A549 (cell line): ENCODE results near the gene PELI2. TPM values are rescaled to one million over a fixed set of nuclear protein-coding genes. Genes with fewer than 3 reads are reported as not detected.

Experiments
- ATAC-seq, 2 experiments: fragments of 200-7000 bp in 1 of 2; fragments of >200 bp in 1 of 2; cut with Nextera tagmentation in 1 of 2; cut with Tn5 transposase in 1 of 2; 3 replicates each; pipeline versions ENCODE4 v1.8.0 to v1.9.1; 2018 to 2020; ENCODE audit warnings: mild to moderate bottlenecking in 1 of 2, moderate library complexity in 1 of 2
- CTCF ChIA-PET: fragments of 300-600 bp; sonication (Branson Sonifier 250); formaldehyde crosslinking; extraction: SDS; loops from one replicate; lab custom pipeline; 2021; ENCODE audit warnings: antibody characterized with exemption, inconsistent platforms; lab: Yijun Ruan, JAX
- POLR2A ChIA-PET: fragments of 350-600 bp; formaldehyde crosslinking; extraction: SDS; loops from one replicate; lab custom pipeline; 2021; ENCODE audit warnings: antibody characterized with exemption, inconsistent platforms; lab: Yijun Ruan, JAX
- DNase-seq, 2 experiments: peaks; one replicate each; pipeline versions ENCODE4 v3.0.0 to v3.0.0-alpha.2; 2011 to 2016; ENCODE audit warnings: low read depth in 1 of 2, low spot score in 1 of 2
- FAIRE-seq: peaks from 2 replicates; lab custom pipeline; 2011; peaks lifted over from hg19 to GRCh38; lab: Jason Lieb, UNC
- H3K27ac ChIP-seq, 2 experiments: fragments of >200 bp; sonication (Bioruptor Twin); formaldehyde crosslinking; 3 replicates each; pipeline ENCODE4 v1.5.1; 2016 to 2017
- H3K4me1 ChIP-seq: fragments of >200 bp; sonication (Bioruptor Twin); formaldehyde crosslinking; 3 replicates; pipeline ENCODE4 v1.6.1; 2016
- H3K4me2 ChIP-seq: fragments of >200 bp; sonication (Bioruptor Twin); formaldehyde crosslinking; 3 replicates; pipeline ENCODE4 v1.6.1; 2016
- H3K4me3 ChIP-seq: fragments of >200 bp; sonication (Bioruptor Twin); formaldehyde crosslinking; 3 replicates; pipeline ENCODE4 v1.5.1; 2016
- H3K9me3 ChIP-seq: fragments of >200 bp; sonication (Bioruptor Twin); formaldehyde crosslinking; 3 replicates; pipeline ENCODE4 v1.6.1; 2016
- BCL3 ChIP-seq: fragments of >200 bp; sonication (Bioruptor Twin); formaldehyde crosslinking; IDR thresholded peaks from 3 replicates; pipeline ENCODE4 v1.6.1; 2016
- BHLHE40 ChIP-seq: IDR thresholded peaks from 2 replicates; pipeline ENCODE4 v1.6.1; 2012; ENCODE audit warnings: low read depth, low read length, inconsistent platforms
- CEBPB ChIP-seq, 2 experiments: fragments of >200 bp in 1 of 2; sonication (Bioruptor Twin) in 1 of 2; formaldehyde crosslinking in 1 of 2; IDR thresholded peaks; 2 replicates each; pipeline ENCODE4 v1.6.1; 2012 to 2016
- FOSB ChIP-seq: fragments of 250-450 bp; sonication (Bioruptor Pico); IDR thresholded peaks from 2 replicates; pipeline ENCODE4 v1.5.0; 2020; ENCODE audit warnings: mild to moderate bottlenecking, moderate library complexity
- FOXS1 ChIP-seq: fragments of 250-450 bp; sonication (Bioruptor Pico); IDR thresholded peaks from 2 replicates; pipeline ENCODE4 v1.5.0; 2020; ENCODE audit warnings: mild to moderate bottlenecking, moderate library complexity
- HDAC2 ChIP-seq: fragments of 200-600 bp; sonication (generic); IDR thresholded peaks from 2 replicates; pipeline ENCODE4 v1.6.1; 2016
- HMGXB4 ChIP-seq: fragments of 250-450 bp; sonication (Bioruptor Pico); IDR thresholded peaks from 2 replicates; pipeline ENCODE4 v1.5.0; 2021; ENCODE audit warnings: mild to moderate bottlenecking, moderate library complexity, borderline replicate concordance
- HOXB13 ChIP-seq: fragments of 250-450 bp; sonication (Bioruptor Pico); IDR thresholded peaks from 2 replicates; pipeline ENCODE4 v1.5.0; 2020; ENCODE audit warnings: low read depth, mild to moderate bottlenecking, moderate library complexity
- HOXB5 ChIP-seq: fragments of 250-450 bp; sonication (Bioruptor Pico); IDR thresholded peaks from 2 replicates; pipeline ENCODE4 v1.5.0; 2020; ENCODE audit warnings: mild to moderate bottlenecking, moderate library complexity
- KDM1A ChIP-seq: fragments of 200-600 bp; sonication (generic); IDR thresholded peaks from 2 replicates; pipeline ENCODE4 v1.6.1; 2016; ENCODE audit warnings: low read depth, mild to moderate bottlenecking
- KDM5A ChIP-seq: fragments of 200-600 bp; sonication (generic); IDR thresholded peaks from 2 replicates; pipeline ENCODE4 v1.6.1; 2016; ENCODE audit warnings: antibody characterized with exemption, mild to moderate bottlenecking
- MAZ ChIP-seq: fragments of 150-350 bp; IDR thresholded peaks from 2 replicates; pipeline ENCODE4 v1.6.1; 2014; ENCODE audit warnings: antibody characterized with exemption, low read depth, low read length, borderline replicate concordance
- MYC ChIP-seq: IDR thresholded peaks from 2 replicates; pipeline ENCODE4 v1.6.1; 2012; ENCODE audit warnings: mild to moderate bottlenecking, inconsistent platforms, low read length, improper control_type of control experiment, borderline replicate concordance
- NFE2L2 ChIP-seq: fragments of 150-350 bp; conservative IDR thresholded peaks from 2 replicates; pipeline ENCODE4 v1.6.1; 2014; ENCODE audit warnings: low read length
- NR3C1 ChIP-seq: fragments of >200 bp; sonication (Bioruptor Twin); formaldehyde crosslinking; IDR thresholded peaks from 3 replicates; pipeline ENCODE4 v1.6.1; 2017
- PHF8 ChIP-seq: fragments of 200-600 bp; sonication (generic); IDR thresholded peaks from 2 replicates; pipeline ENCODE4 v1.6.1; 2016; ENCODE audit warnings: low read depth, mild to moderate bottlenecking, antibody characterized with exemption, moderate library complexity, borderline replicate concordance
- POLR2A ChIP-seq: IDR thresholded peaks from 2 replicates; pipeline ENCODE4 v1.6.1; 2012; ENCODE audit warnings: mild to moderate bottlenecking, low read length
- POLR2AphosphoS2 ChIP-seq: conservative IDR thresholded peaks from 2 replicates; pipeline ENCODE4 v1.6.1; 2012; ENCODE audit warnings: low read length, improper control_type of control experiment, inconsistent platforms
- RCOR1 ChIP-seq: fragments of 150-350 bp; IDR thresholded peaks from 2 replicates; pipeline ENCODE4 v1.6.1; 2014; ENCODE audit warnings: antibody characterized with exemption, low read length, low read depth
- RNF2 ChIP-seq: fragments of 200-600 bp; sonication (generic); IDR thresholded peaks from 2 replicates; pipeline ENCODE4 v1.6.1; 2016; ENCODE audit warnings: low read depth, mild to moderate bottlenecking, antibody characterized with exemption, moderate library complexity, borderline replicate concordance
- TFCP2L1 ChIP-seq: fragments of 250-450 bp; sonication (Bioruptor Pico); IDR thresholded peaks from 2 replicates; pipeline ENCODE4 v1.5.0; 2021; ENCODE audit warnings: mild to moderate bottlenecking
- ZNF302 ChIP-seq: fragments of 250-450 bp; sonication (Bioruptor Pico); IDR thresholded peaks from 2 replicates; pipeline ENCODE4 v1.9.0; 2021; ENCODE audit warnings: inconsistent platforms, mild to moderate bottlenecking, moderate library complexity
- ZSCAN20 ChIP-seq: fragments of 250-450 bp; sonication (Bioruptor Pico); IDR thresholded peaks from 2 replicates; pipeline ENCODE4 v1.8.0; 2022; ENCODE audit warnings: mild to moderate bottlenecking, moderate library complexity
- WGBS: methylation state at CpG from one replicate; pipeline ENCODE4 v1.1.6; 2017; ENCODE audit errors: missing lambda C conversion rate; 5-methylcytosine and 5-hydroxymethylcytosine counted together
- polyA plus RNA-seq, 4 experiments: library from polyadenylated mRNA; depleted of rRNA in 3 of 4; stranded (reverse); fragments of >200 nt; fragmentation: RNase III in 1 of 4; extraction: RNeasy Plus Mini Kit Qiagen cat#74134 plus additional on column Dnase treatment in 1 of 4; gene quantifications; 2 replicates in 3 of 4; 3 replicates in 1 of 4; pipeline ENCODE4 v1.2.3, GENCODE V29; 2011 to 2017
- TF ChIP-seq, protein P1 (sequence below): fragments of >200 bp; sonication (Bioruptor Twin); formaldehyde crosslinking; IDR thresholded peaks from 3 replicates; pipeline ENCODE4 v1.5.1; 2016

The PELI2 gene
- polyA plus RNA-seq, 2 of the 4 experiments (the other 2 are of a cell fraction), result 0.93 to 7.2 TPM

GRCh38 chr14:56120091-56120691 lies 2.0 kb downstream of the PELI2 start (continued):
- no peak for TF ChIP-seq HMGXB4
- no peak for TF ChIP-seq BHLHE40
- no peak for TF ChIP-seq NR3C1
- no peak for TF ChIP-seq HOXB5 (CRISPR knock-in tag)
- TF ChIP-seq MYC, result no peak
- no peak for TF ChIP-seq PHF8

GRCh38 chr14:56121816-56122215 lies 3.6 kb downstream of the PELI2 start:
- H3K27ac ChIP-seq, result no peak overlapping the region
- DNase-seq (no peak), ATAC-seq (no peak), FAIRE-seq (no peak)
- 0 out of 3 replicates have a peak, but pooled peaks cover 5% of the 10 kb centered on the region for H3K4me1 ChIP-seq
- no peaks in the 10 kb centered on the region for H3K9me3 ChIP-seq
- CTCF ChIA-PET, result interaction anchor here (0.7 kb wide), 1 partner anchor 219 kb away, joined by 3 read pairs; no protein-coding TSS in a partner anchor
- POLR2A ChIA-PET, result no interaction called here
- no peak overlapping the region for H3K4me2 ChIP-seq
- WGBS, result 89% methylated on average over 3 of the region's 3 CpGs
- no peak for TF ChIP-seq POLR2AphosphoS2
- TF ChIP-seq POLR2A, result no peak
- no peak for TF ChIP-seq KDM1A
- no peak for TF ChIP-seq FOXS1 (CRISPR knock-in tag)
- no peak for TF ChIP-seq MAZ
- TF ChIP-seq TFCP2L1, result no peak
- H3K4me3 ChIP-seq, result no peak overlapping the region

- ChIA-PET POLR2A (no interaction called here), CTCF (no interaction called here)
- 75% methylated on average over 2 of the region's 2 CpGs for WGBS
- no peak for TF ChIP-seq POLR2AphosphoS2
- TF ChIP-seq TFCP2L1, result no peak
- TF ChIP-seq RNF2, result no peak
- TF ChIP-seq FOSB (CRISPR knock-in tag), result no peak
- TF ChIP-seq HDAC2, result no peak
- no peak for TF ChIP-seq KDM5A
- TF ChIP-seq BHLHE40, result no peak
- TF ChIP-seq POLR2A, result no peak
- ATAC-seq (no peak), FAIRE-seq (no peak), DNase-seq (no peak)
- Histone ChIP-seq H3K27ac (no peak overlapping the region), H3K4me3 (no peak overlapping the region), H3K4me1 (0 out of 3 replicates have a peak, but pooled peaks cover 3% of the 10 kb centered on the region), H3K4me2 (no peak overlapping the region), H3K9me3 (no peaks in the 10 kb centered on the region)
These were observed 4.1 kb downstream of the PELI2 start for GRCh38 chr14:56122301-56122700.

GRCh38 chr14:56124327-56124726 lies 6.1 kb downstream of the PELI2 start:
- 73% methylated on average over 2 of the region's 2 CpGs for WGBS
- FAIRE-seq (no peak), ATAC-seq (no peak), DNase-seq (no peak)
- Histone ChIP-seq H3K4me2 (no peak overlapping the region), H3K27ac (no peak overlapping the region), H3K9me3 (no peaks in the 10 kb centered on the region), H3K4me1 (no peaks in the 10 kb centered on the region), H3K4me3 (no peak overlapping the region)
- CTCF ChIA-PET, result interaction anchor here (0.6 to 2.7 kb wide), 3 partner anchors 10 to 99 kb away, joined by 3 to 8 read pairs (median 3); no protein-coding TSS in a partner anchor
- TF ChIP-seq POLR2A (no peak), PHF8 (no peak), BCL3 (no peak), RCOR1 (no peak), NFE2L2 (no peak), TFCP2L1 (no peak), FOSB (CRISPR knock-in tag) (no peak), HMGXB4 (no peak), CEBPB (IDR thresholded peaks at IDR 0.05) (no peak), ZSCAN20 (CRISPR knock-in tag) (no peak), KDM1A (no peak), HDAC2 (no peak), HOXB13 (CRISPR knock-in tag) (no peak), ZNF302 (CRISPR knock-in tag) (no peak), FOXS1 (CRISPR knock-in tag) (no peak), MAZ (no peak)
- TF ChIP-seq, protein P1, sequence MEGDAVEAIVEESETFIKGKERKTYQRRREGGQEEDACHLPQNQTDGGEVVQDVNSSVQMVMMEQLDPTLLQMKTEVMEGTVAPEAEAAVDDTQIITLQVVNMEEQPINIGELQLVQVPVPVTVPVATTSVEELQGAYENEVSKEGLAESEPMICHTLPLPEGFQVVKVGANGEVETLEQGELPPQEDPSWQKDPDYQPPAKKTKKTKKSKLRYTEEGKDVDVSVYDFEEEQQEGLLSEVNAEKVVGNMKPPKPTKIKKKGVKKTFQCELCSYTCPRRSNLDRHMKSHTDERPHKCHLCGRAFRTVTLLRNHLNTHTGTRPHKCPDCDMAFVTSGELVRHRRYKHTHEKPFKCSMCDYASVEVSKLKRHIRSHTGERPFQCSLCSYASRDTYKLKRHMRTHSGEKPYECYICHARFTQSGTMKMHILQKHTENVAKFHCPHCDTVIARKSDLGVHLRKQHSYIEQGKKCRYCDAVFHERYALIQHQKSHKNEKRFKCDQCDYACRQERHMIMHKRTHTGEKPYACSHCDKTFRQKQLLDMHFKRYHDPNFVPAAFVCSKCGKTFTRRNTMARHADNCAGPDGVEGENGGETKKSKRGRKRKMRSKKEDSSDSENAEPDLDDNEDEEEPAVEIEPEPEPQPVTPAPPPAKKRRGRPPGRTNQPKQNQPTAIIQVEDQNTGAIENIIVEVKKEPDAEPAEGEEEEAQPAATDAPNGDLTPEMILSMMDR, result no peak
- POLR2A ChIA-PET, result no interaction called here
